ENCODE data around the gene BRIP1.
"Not testable (repeated sequence)": the region's sequence is repeated elsewhere in the genome, so short reads cannot be mapped to it uniquely, and the experiment has no call there.

Gene BRIP1

GRCh38 chr17:61862105-61862574 is 1.2 kb downstream of the BRIP1 start:
- DNase-seq, result no peak

- not testable (repeated sequence) for DNase-seq
Observed at GRCh38 chr17:61860397-61860796, 2.9 kb downstream of the BRIP1 start.

- DNase-seq, result no peak
Observed at GRCh38 chr17:61856035-61856434, 7.3 kb downstream of the BRIP1 start.

- DNase-seq, result no peak
Observed at GRCh38 chr17:61852857-61853256, 10.5 kb downstream of the BRIP1 start.

- no peak for DNase-seq
Observed at GRCh38 chr17:61849674-61850073, 13.7 kb downstream of the BRIP1 start.

GRCh38 chr17:61848896-61849295 is 14.4 kb downstream of the BRIP1 start:
- no peak for DNase-seq

- DNase-seq, result no peak
Observed at GRCh38 chr17:61848247-61848646, 15.1 kb downstream of the BRIP1 start.

- DNase-seq, result no peak
Observed at GRCh38 chr17:61847659-61848058, 15.7 kb downstream of the BRIP1 start.

GRCh38 chr17:61846761-61847375 is 16.5 kb downstream of the BRIP1 start:
- no peak for DNase-seq

- no peak for DNase-seq
Observed at GRCh38 chr17:61846088-61846487, 17.2 kb downstream of the BRIP1 start.

GRCh38 chr17:61843435-61843834 is 19.9 kb downstream of the BRIP1 start:
- no peak for DNase-seq

GRCh38 chr17:61842899-61843298 is 20.4 kb downstream of the BRIP1 start:
- DNase-seq, result no peak

GRCh38 chr17:61839300-61839786 is 24.0 kb downstream of the BRIP1 start:
- DNase-seq, result no peak

GRCh38 chr17:61837175-61838051 is 25.9 kb downstream of the BRIP1 start:
- peak; percentile 2 to 59 for DNase-seq

GRCh38 chr17:61836266-61837174 is 26.8 kb downstream of the BRIP1 start:
- no peak for DNase-seq

- DNase-seq, result no peak
Observed at GRCh38 chr17:61835606-61836005, 27.7 kb downstream of the BRIP1 start.

GRCh38 chr17:61834610-61835009 is 28.7 kb downstream of the BRIP1 start:
- DNase-seq, result no peak

GRCh38 chr17:61833536-61834193 is 29.7 kb downstream of the BRIP1 start:
- DNase-seq, result no peak

GRCh38 chr17:61832463-61832862 is 30.9 kb downstream of the BRIP1 start:
- no peak for DNase-seq

- no peak for DNase-seq
Observed at GRCh38 chr17:61831099-61831498, 32.2 kb downstream of the BRIP1 start.

GRCh38 chr17:61828694-61829093 is 34.6 kb downstream of the BRIP1 start:
- DNase-seq, result no peak

GRCh38 chr17:61827649-61828395 is 35.5 kb downstream of the BRIP1 start:
- no peak for DNase-seq

All from NCI-H1930 (cell line).